SK-MEL-5 (cell line): Measurements from ENCODE around the gene GPR78. TPM values are rescaled to one million over a fixed set of nuclear protein-coding genes. Genes with fewer than 3 reads are reported as not detected.
"Not testable (repeated sequence)": the region's sequence is repeated elsewhere in the genome, so short reads cannot be mapped to it uniquely, and the experiment has no call there.

Experiments
- DNase-seq: peaks from one replicate; pipeline ENCODE4 v3.0.0-alpha.2; 2016; ENCODE audit warnings: low read depth, low spot score
- in situ Hi-C: cut with HindIII; loops from 2 replicates; pipeline ENCODE4 v1.10.0; 2016; ENCODE audit warnings: low sequenced_read_pairs, high pct_unique_total_duplicates, low pct_unique_long_range_greater_than_20kb
- total RNA-seq: library from RNA; depleted of rRNA; stranded (reverse); fragments of >200 nt; shearing (Covaris generic); gene quantifications from 2 replicates; pipeline ENCODE4 v1.2.3, GENCODE V29; 2014; rRNA removed

Gene GPR78
- total RNA-seq, 1 experiment from 2014 or later = not detected

- in situ Hi-C loops = no loop called here
- no peak for DNase-seq
Measured at GRCh38 chr4:8616831-8617230, 36.6 kb downstream of the GPR78 start.

GRCh38 chr4:8617486-8618040, 37.4 kb downstream of the GPR78 start:
- in situ Hi-C loops = no loop called here
- DNase-seq = no peak

DNA sequence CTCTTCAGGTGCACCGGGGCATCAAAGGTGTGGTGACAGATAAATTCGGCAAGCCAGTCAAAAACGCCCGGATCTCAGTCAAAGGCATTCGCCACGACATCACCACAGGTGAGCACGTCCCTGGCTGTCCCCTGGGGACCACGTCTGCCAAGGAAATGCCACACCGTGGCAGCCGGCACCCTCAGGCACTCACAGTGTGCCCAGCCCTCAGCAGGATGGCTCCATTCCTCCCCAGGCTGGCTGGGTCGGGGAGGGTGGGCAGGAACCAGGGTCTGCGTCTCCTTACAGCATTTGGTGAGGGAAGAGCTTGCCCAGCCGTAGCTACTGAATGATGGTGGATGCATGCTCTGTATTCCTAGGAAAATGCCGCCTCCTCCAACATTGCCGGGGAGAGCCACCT, 38.2 kb downstream of the GPR78 start:
- in situ Hi-C loops = no loop called here
- no peak for DNase-seq

DNA sequence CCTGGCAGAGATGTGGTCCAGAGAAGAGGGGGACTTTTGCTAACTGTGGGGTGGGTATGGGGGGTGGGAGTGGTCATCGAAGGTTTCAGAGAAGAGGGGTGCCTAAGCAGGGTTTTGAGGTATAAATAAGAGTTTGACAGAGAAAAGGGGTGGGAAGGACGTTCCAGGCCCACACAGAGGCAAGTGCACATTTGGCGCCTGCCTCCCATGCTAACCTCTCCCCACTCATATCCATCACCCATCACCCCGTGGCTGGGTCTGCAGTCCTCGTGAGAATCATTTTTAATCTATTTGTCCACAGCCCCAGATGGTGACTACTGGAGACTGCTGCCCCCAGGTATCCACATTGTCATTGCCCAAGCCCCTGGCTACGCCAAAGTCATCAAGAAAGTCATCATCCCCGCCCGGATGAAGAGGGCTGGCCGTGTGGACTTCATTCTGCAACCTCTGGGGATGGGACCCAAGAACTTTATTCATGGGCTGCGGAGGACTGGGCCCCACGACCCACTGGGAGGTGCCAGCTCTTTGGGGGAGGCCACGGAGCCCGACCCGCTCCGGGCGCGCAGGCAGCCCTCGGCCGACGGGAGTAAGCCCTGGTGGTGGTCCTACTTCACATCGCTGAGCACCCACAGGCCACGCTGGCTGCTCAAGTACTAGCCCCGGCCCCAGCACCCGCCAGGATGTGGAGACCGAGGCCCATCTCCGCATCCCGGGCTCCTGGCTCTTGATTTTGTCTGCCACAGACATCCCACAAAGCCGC, 38.9 kb downstream of the GPR78 start:
- no peak for DNase-seq
- in situ Hi-C loops = no loop called here

DNA sequence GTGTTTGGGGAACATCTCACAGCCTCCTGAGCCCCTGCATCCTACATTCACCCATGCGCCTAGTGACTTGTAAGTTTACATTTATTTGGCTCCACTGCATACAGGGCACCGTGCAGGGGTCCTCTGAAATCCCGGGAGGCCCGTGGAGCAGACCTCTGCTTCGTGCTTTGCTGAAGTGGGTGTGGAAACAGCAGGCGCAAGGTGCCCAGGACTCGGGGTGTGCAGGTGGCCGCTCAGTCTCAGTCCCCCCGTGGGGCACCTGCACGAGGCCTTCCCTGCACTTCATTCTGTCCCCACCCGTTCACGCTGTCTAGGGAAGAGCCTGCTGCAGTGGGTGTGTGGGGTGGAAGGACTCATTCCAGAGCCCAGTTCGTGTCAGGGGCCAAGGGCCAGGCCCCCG, 40.9 kb downstream of the GPR78 start:
- in situ Hi-C loops, DNase-seq: not testable (repeated sequence)

DNA sequence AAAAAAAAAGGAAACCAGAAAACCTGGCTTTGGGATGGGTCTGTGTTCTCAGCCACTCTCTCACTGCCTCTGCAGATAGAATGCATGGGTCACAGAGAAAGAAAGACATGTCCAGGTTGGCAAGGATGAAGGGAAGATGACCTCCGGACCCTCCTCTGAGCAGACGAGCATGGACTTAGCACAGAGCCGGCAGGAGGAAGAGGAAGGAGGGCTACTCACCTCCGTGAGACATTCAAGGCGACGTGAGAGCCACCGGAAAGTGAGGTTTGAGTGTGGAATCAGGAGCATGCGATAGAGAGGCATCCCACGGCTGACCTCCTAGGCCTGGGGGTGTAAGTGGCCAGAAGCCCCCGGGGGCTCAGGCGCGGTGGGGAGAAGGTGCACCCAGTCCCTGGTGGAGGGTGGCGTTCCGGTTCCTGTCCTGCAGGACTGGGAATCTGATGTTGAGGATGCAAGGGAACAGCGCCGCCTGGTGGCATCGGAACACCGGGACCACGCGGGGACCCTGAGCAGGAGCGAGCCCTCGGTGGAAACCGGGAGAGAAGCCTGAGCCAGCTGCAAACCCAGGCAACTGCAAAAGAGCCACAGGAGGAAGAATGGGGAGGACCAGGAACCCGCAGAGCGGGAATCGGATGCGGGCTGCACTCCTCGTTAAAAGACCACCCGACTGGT, 44.5 kb downstream of the GPR78 start:
- DNase-seq, in situ Hi-C loops: not testable (repeated sequence)

GRCh38 chr4:8630240-8630905, 50.2 kb downstream of the GPR78 start:
- DNase-seq = not testable (repeated sequence)

GRCh38 chr4:8631896-8632295, 51.7 kb downstream of the GPR78 start:
- DNase-seq, in situ Hi-C loops: not testable (repeated sequence)

More at GRCh38 chr4:8630240-8630905, 50.2 kb downstream of the GPR78 start:
- in situ Hi-C loops = not testable (repeated sequence)

GRCh38 chr4:8634773-8635172, 54.6 kb downstream of the GPR78 start:
- DNase-seq, in situ Hi-C loops: not testable (repeated sequence)

DNA sequence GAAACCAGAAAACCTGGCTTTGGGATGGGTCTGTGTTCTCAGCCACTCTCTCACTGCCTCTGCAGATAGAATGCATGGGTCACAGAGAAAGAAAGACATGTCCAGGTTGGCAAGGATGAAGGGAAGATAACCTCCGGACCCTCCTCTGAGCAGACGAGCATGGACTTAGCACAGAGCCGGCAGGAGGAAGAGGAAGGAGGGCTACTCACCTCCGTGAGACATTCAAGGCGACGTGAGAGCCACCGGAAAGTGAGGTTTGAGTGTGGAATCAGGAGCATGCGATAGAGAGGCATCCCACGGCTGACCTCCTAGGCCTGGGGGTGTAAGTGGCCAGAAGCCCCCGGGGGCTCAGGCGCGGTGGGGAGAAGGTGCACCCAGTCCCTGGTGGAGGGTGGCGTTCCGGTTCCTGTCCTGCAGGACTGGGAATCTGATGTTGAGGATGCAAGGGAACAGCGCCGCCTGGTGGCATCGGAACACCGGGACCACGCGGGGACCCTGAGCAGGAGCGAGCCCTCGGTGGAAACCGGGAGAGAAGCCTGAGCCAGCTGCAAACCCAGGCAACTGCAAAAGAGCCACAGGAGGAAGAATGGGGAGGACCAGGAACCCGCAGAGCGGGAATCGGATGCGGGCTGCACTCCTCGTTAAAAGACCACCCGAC, 55.8 kb downstream of the GPR78 start:
- in situ Hi-C loops, DNase-seq: not testable (repeated sequence)

Other genes with a start within 250 kb of the GPR78 start
- gene ACOX3, start 139.7 kb upstream of the GPR78 start, total RNA-seq = 11.9 and 15.0 TPM in 2 replicates
- gene TRMT44, start 139.6 kb upstream of the GPR78 start, total RNA-seq = 6.9 and 9.8 TPM in 2 replicates
- not detected in 2 replicates for gene CPZ, start 12.4 kb downstream of the GPR78 start, total RNA-seq